Activated B cell treated with CpG ODN at 0.5 μM for 24 hours (primary cell): ENCODE data around the gene ARHGAP33. TPM values are rescaled to one million over a fixed set of nuclear protein-coding genes. Genes with fewer than 3 reads are reported as not detected.

Experiments used
- ATAC-seq: fragments of 200-7000 bp; cut with Tn5 transposase; one replicate; pipeline ENCODE4 v1.10.0; 2021; ENCODE audit warnings: low read depth, mild to moderate bottlenecking, moderate library complexity
- CTCF ChIA-PET: fragments of 350-600 bp; sonication (Branson Sonifier 250); formaldehyde crosslinking; loops from one replicate; lab custom pipeline; 2021; ENCODE audit warnings: antibody characterized with exemption; lab: Charles Lee
- POLR2A ChIA-PET: fragments of 350-600 bp; sonication (Branson Sonifier 250); formaldehyde crosslinking; loops from one replicate; lab custom pipeline; 2021; ENCODE audit warnings: antibody characterized with exemption; lab: Charles Lee
- DNase-seq: peaks from one replicate; pipeline ENCODE4 v3.0.0; 2022
- H3K27ac Mint-ChIP-seq: one replicate; pipeline ENCODE4 v1.8.0; 2020; ENCODE audit warnings: mixed read lengths
- H3K27me3 Mint-ChIP-seq: one replicate; pipeline ENCODE4 v1.8.0; 2021; ENCODE audit warnings: mixed read lengths
- H3K36me3 Mint-ChIP-seq: one replicate; pipeline ENCODE4 v1.8.0; 2021; ENCODE audit warnings: low read depth, mixed read lengths
- H3K4me1 Mint-ChIP-seq: one replicate; pipeline ENCODE4 v1.8.0; 2021; ENCODE audit warnings: mixed read lengths
- H3K4me3 Mint-ChIP-seq: one replicate; pipeline ENCODE4 v1.8.0; 2020; ENCODE audit warnings: mild to moderate bottlenecking, mixed read lengths
- H3K9me3 Mint-ChIP-seq: one replicate; pipeline ENCODE4 v1.8.0; 2020; ENCODE audit warnings: mixed read lengths
- CTCF ChIP-seq: fragments of 200-600 bp; IDR thresholded peaks from one replicate; pipeline ENCODE4 v1.8.0; 2022; ENCODE audit warnings: antibody characterized with exemption, mild to moderate bottlenecking
- intact Hi-C: fragments of 100-400 bp; cut with micrococcal nuclease; formaldehyde crosslinking; loops from one replicate; pipeline ENCODE4 v1.15.1; 2024
- total RNA-seq: library from RNA; stranded (reverse); gene quantifications from 2 replicates; pipeline ENCODE4 v1.2.3, GENCODE V29; 2022

The ARHGAP33 gene
- total RNA-seq, 1 donor from 2014 or later, result 15.0 TPM

DNA sequence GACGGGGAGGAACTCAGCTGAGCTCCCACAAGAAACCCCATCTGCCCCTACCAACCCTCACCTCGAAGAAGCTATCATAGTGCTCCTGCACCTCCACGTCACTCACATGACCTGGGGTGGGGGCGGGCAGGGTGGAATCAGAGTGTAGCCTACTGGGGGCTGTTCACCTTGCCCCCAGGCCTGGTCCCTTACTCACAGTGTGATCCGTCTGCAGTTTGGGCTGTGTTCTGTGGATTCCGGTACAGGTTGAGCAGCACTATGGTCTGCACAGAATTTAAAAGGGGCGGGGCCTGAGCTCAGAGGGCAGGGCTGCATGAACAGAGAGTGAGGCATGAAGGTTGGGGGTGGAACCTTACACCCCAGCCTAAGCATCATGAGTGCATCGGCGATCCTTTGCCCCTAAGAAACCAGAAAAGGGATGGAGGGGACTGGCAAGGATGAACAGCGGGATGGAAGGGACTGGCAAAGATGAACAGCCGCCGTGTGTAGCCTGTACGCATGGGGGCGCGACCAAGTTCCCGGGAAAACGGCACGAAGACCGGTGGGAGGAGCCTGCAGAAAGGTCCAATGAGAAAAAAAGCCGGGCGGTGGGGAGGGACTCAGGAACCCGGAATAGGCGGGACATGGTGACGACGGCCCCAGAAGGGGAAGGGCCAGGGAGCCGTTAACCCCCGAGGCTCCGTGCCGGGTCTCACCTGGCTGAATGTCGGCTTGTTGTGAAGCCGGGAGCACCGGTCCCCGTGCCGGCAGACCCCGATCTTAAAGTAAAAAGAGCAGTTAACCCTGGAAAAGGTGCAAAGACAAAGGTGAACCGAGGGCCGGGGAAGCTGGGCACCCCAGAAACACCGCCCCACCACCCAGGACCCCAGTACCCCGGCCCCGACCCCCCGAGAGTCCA, 30.7 kb upstream of the ARHGAP33 start:
- ATAC-seq (peak; percentile 51), DNase-seq (peak; percentile 83)
- peaks cover 70% of the 10 kb centered on the region for H3K4me1 Mint-ChIP-seq
- TF ChIP-seq CTCF, result no peak
- no peaks in the 10 kb centered on the region for H3K9me3 Mint-ChIP-seq
- CTCF ChIA-PET, result interaction anchor here (1.0 to 1.6 kb wide), 2 partner anchors 12 to 50 kb away, joined by 3 to 4 read pairs; no protein-coding TSS in a partner anchor
- intact Hi-C loops, result loop anchor here (1.0 to 10.0 kb wide), 7 partner anchors 28 to 1570 kb away; partner anchors contain the start of genes HAUS5, OVOL3, POLR2I and SDHAF1
- H3K27me3 Mint-ChIP-seq, result no peaks in the 10 kb centered on the region
- peak overlapping the region; percentile 99 for H3K27ac Mint-ChIP-seq
- peaks cover 33% of the 10 kb centered on the region for H3K36me3 Mint-ChIP-seq
- peak overlapping the region; percentile 92 for H3K4me3 Mint-ChIP-seq
- POLR2A ChIA-PET, result interaction anchor here (0.6 to 5.2 kb wide), 28 partner anchors 13 to 1156 kb away, joined by 3 to 69 read pairs (median 4); partner anchors contain the start of genes ARHGAP33, COX6B1, HSPB6 and NFKBID

GRCh38 chr19:35745328-35746086, 29.9 kb upstream of the ARHGAP33 start, which contains the start of the genes PSENEN and U2AF1L4:
Gene PSENEN, plus strand, starts transcription at chr19:35745651. Its CDS starts 280 bp downstream, at chr19:35745931.
Gene U2AF1L4, minus strand, starts transcription at chr19:35745418. Its CDS starts 27 bp downstream, at chr19:35745391.
- POLR2A ChIA-PET, result interaction anchor here (0.6 to 5.2 kb wide), 24 partner anchors 12 to 1155 kb away, joined by 3 to 69 read pairs (median 4); partner anchors contain the start of genes COX6B1, HSPB6, NFKBID and POLR2I
- TF ChIP-seq CTCF, result no peak

GRCh38 chr19:35746087-35746462, 29.3 kb upstream of the ARHGAP33 start:
- ChIA-PET CTCF (interaction anchor here (1.6 kb wide), 1 partner anchor 51 kb away, joined by 4 read pairs; no protein-coding TSS in a partner anchor), POLR2A (interaction anchor here (0.6 to 5.2 kb wide), 12 partner anchors 11 to 534 kb away, joined by 3 to 69 read pairs (median 5); partner anchors contain the start of genes HSPB6, NFKBID, PROSER3 and ZNF146)
- ATAC-seq (no peak), DNase-seq (no peak)
- H3K4me1 Mint-ChIP-seq, result peaks cover 63% of the 10 kb centered on the region
- no peak for TF ChIP-seq CTCF
- H3K27me3 Mint-ChIP-seq, result no peaks in the 10 kb centered on the region
- no peaks in the 10 kb centered on the region for H3K9me3 Mint-ChIP-seq
- H3K27ac Mint-ChIP-seq, result peak overlapping the region; percentile 99
- intact Hi-C loops, result loop anchor here (10.0 kb wide), 2 partner anchors 369 to 1569 kb away; partner anchors contain the start of genes OVOL3, POLR2I and TBCB
- peak overlapping the region; percentile 92 for H3K4me3 Mint-ChIP-seq
- H3K36me3 Mint-ChIP-seq, result peaks cover 27% of the 10 kb centered on the region

More at GRCh38 chr19:35745328-35746086, 29.9 kb upstream of the ARHGAP33 start, which contains the start of the genes PSENEN and U2AF1L4:
- Mint-ChIP-seq H3K4me1 (peaks cover 69% of the 10 kb centered on the region), H3K27ac (peak within 1 kb of the TSS; percentile 99), H3K27me3 (no peaks in the 10 kb centered on the region), H3K36me3 (peaks cover 32% of the 10 kb centered on the region), H3K4me3 (peak within 1 kb of the TSS; percentile 92), H3K9me3 (no peaks in the 10 kb centered on the region)
- intact Hi-C loops, result loop anchor here (1.0 to 10.0 kb wide), 7 partner anchors 29 to 1569 kb away; partner anchors contain the start of genes HAUS5, OVOL3, POLR2I and SDHAF1
- CTCF ChIA-PET, result interaction anchor here (1.0 to 1.6 kb wide), 2 partner anchors 11 to 51 kb away, joined by 3 to 4 read pairs; no protein-coding TSS in a partner anchor
- DNase-seq (peak; percentile 89), ATAC-seq (peak; percentile 41)

- ATAC-seq, result no peak
- H3K4me1 Mint-ChIP-seq, result peaks cover 62% of the 10 kb centered on the region
- H3K4me3 Mint-ChIP-seq, result peak overlapping the region; percentile 92
- no peak overlapping the region for H3K27ac Mint-ChIP-seq
- ChIA-PET CTCF (no interaction called here), POLR2A (interaction anchor here (0.6 to 5.2 kb wide), 3 partner anchors 11 to 483 kb away, joined by 3 to 69 read pairs (median 4); partner anchors contain the start of genes HSPB6 and PROSER3)
- intact Hi-C loops, result loop anchor here (10.0 kb wide), 2 partner anchors 368 to 1568 kb away; partner anchors contain the start of genes OVOL3, POLR2I and TBCB
- no peaks in the 10 kb centered on the region for H3K27me3 Mint-ChIP-seq
- TF ChIP-seq CTCF, result no peak
- H3K9me3 Mint-ChIP-seq, result no peaks in the 10 kb centered on the region
- H3K36me3 Mint-ChIP-seq, result peaks cover 27% of the 10 kb centered on the region
- no peak for DNase-seq
These were observed 28.8 kb upstream of the ARHGAP33 start for GRCh38 chr19:35746531-35746930.
